ENCODE results near the gene NME9.

- no peak for TF ChIP-seq CTCF (conservative IDR thresholded peaks at IDR 0.05 in 1 of 2, IDR thresholded peaks at IDR 0.05 in 1 of 2; ENCODE audit: extremely low read depth in 1 of 2, insufficient read depth in 1 of 2, low read depth in 1 of 2, low read length in 2 of 2)
- TF ChIP-seq EZH2 (IDR thresholded peaks at IDR 0.05; ENCODE audit: borderline replicate concordance, low read length) = no peak
Measured at GRCh38 chr3:138378990-138379389, 49.3 kb upstream of the NME9 start.
